Measurements from ENCODE around the gene OTUB1.

DNA sequence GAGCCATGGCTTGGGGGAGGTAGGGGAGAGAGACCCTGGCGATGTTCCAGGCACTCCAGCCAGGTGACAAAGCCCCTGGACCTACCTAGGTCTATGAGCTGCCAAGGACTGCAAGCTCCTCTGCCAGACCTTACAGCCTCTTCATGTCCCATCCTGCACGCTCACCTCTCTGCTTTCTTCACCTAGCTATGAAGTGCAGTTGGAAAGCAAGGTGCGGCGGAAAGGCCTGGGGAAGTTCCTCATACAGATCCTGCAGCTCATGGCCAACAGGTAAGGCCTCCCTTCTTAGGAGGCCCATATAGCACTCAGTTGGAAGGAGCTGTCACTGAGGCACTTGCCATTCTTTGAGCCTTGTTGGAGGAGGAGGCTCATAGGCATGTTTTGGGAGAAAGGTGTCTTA, 33.7 kb upstream of the OTUB1 start:
- TF ChIP-seq, protein P1, sequence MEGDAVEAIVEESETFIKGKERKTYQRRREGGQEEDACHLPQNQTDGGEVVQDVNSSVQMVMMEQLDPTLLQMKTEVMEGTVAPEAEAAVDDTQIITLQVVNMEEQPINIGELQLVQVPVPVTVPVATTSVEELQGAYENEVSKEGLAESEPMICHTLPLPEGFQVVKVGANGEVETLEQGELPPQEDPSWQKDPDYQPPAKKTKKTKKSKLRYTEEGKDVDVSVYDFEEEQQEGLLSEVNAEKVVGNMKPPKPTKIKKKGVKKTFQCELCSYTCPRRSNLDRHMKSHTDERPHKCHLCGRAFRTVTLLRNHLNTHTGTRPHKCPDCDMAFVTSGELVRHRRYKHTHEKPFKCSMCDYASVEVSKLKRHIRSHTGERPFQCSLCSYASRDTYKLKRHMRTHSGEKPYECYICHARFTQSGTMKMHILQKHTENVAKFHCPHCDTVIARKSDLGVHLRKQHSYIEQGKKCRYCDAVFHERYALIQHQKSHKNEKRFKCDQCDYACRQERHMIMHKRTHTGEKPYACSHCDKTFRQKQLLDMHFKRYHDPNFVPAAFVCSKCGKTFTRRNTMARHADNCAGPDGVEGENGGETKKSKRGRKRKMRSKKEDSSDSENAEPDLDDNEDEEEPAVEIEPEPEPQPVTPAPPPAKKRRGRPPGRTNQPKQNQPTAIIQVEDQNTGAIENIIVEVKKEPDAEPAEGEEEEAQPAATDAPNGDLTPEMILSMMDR (IDR thresholded peaks at IDR 0.05) = no peak
- no peak for TF ChIP-seq EZH2 (IDR thresholded peaks at IDR 0.05; ENCODE audit: borderline replicate concordance, insufficient read depth, low read depth, low read length, poor library complexity, severe bottlenecking)
